Osteoblast (primary cell): ENCODE measurements around the gene NEU1. TPM values are rescaled to one million over a fixed set of nuclear protein-coding genes. Genes with fewer than 3 reads are reported as not detected.

ENCODE experiments used
- DNase-seq: peaks from one replicate; pipeline ENCODE4 v3.0.0; 2011; ENCODE audit warnings: low spot score, mixed read lengths; ENCODE audit not compliant: insufficient read length; ENCODE audit errors: missing footprints
- H2AFZ ChIP-seq: 2 replicates; pipeline ENCODE4 v1.6.0; 2011; ENCODE audit warnings: mild to moderate bottlenecking, low read length
- H3K27ac ChIP-seq: 2 replicates; pipeline ENCODE4 v1.5.1; 2011; ENCODE audit warnings: mild to moderate bottlenecking, low read depth, low read length, moderate library complexity
- H3K27me3 ChIP-seq: 2 replicates; pipeline ENCODE4 v1.6.0; 2012; ENCODE audit warnings: mild to moderate bottlenecking, control low read depth, inconsistent platforms, low read length, moderate library complexity; ENCODE audit not compliant: insufficient read depth
- H3K36me3 ChIP-seq: 2 replicates; pipeline ENCODE4 v1.5.1; 2011; ENCODE audit warnings: mild to moderate bottlenecking, low read length, control low read depth, moderate library complexity; ENCODE audit not compliant: insufficient read depth
- H3K4me1 ChIP-seq: 2 replicates; pipeline ENCODE4 v1.5.1; 2011; ENCODE audit warnings: mild to moderate bottlenecking, low read length, control low read depth, moderate library complexity; ENCODE audit not compliant: insufficient read depth
- H3K4me2 ChIP-seq: 2 replicates; pipeline ENCODE4 v1.6.0; 2011; ENCODE audit warnings: mild to moderate bottlenecking, low read length; ENCODE audit not compliant: insufficient read depth
- H3K4me3 ChIP-seq: fragments of 200-600 bp; sonication (generic); 3 replicates; pipeline ENCODE4 v1.5.1; 2012; ENCODE audit warnings: mild to moderate bottlenecking, low read length, inconsistent platforms; ENCODE audit not compliant: insufficient read depth
- H3K79me2 ChIP-seq: 2 replicates; pipeline ENCODE4 v1.6.0; 2012; ENCODE audit warnings: mild to moderate bottlenecking, low read length, control low read depth, inconsistent platforms; ENCODE audit not compliant: insufficient read depth
- H3K9me3 ChIP-seq: 2 replicates; pipeline ENCODE4 v1.5.1; 2011; ENCODE audit warnings: low read depth, low read length, control low read depth
- H4K20me1 ChIP-seq: 2 replicates; pipeline ENCODE4 v1.6.0; 2012; ENCODE audit warnings: mild to moderate bottlenecking, low read length, control low read depth; ENCODE audit not compliant: insufficient read depth
- CTCF ChIP-seq: IDR thresholded peaks from 2 replicates; pipeline ENCODE4 v1.5.1; 2011; ENCODE audit warnings: mild to moderate bottlenecking, low read depth, low read length, moderate library complexity; ENCODE audit errors: extremely low read depth
- total RNA-seq: library from RNA; depleted of rRNA; stranded (reverse); fragments of >200 nt; gene quantifications from 2 replicates; pipeline ENCODE4 v1.2.3, GENCODE V29; 2012

Gene NEU1
- total RNA-seq, 1 donor: 117 TPM

GRCh38 chr6:31884528-31885035, 22.0 kb upstream of the NEU1 start:
- H3K27ac ChIP-seq: no peak overlapping the region
- TF ChIP-seq CTCF: no peak
- no peaks in the 10 kb centered on the region for H3K79me2 ChIP-seq
- peak; percentile 71 for DNase-seq
- H3K27me3 ChIP-seq: no peaks in the 10 kb centered on the region
- no peaks in the 10 kb centered on the region for H3K4me1 ChIP-seq
- no peaks in the 10 kb centered on the region for H4K20me1 ChIP-seq
- H3K4me2 ChIP-seq: no peak overlapping the region
- H3K36me3 ChIP-seq: peaks cover 75% of the 10 kb centered on the region
- H2AFZ ChIP-seq: no peak overlapping the region
- H3K4me3 ChIP-seq: no peak overlapping the region
- no peaks in the 10 kb centered on the region for H3K9me3 ChIP-seq

GRCh38 chr6:31883676-31884075, 21.1 kb upstream of the NEU1 start:
- no peak overlapping the region for H3K27ac ChIP-seq
- TF ChIP-seq CTCF: no peak
- H3K4me1 ChIP-seq: no peaks in the 10 kb centered on the region
- H3K4me3 ChIP-seq: no peak overlapping the region
- H4K20me1 ChIP-seq: no peaks in the 10 kb centered on the region
- no peaks in the 10 kb centered on the region for H3K27me3 ChIP-seq
- H3K79me2 ChIP-seq: no peaks in the 10 kb centered on the region
- DNase-seq: peak; percentile 25
- H2AFZ ChIP-seq: no peak overlapping the region
- no peaks in the 10 kb centered on the region for H3K9me3 ChIP-seq
- no peak overlapping the region for H3K4me2 ChIP-seq
- H3K36me3 ChIP-seq: peaks cover 69% of the 10 kb centered on the region

GRCh38 chr6:31882344-31882743, 19.7 kb upstream of the NEU1 start:
- H4K20me1 ChIP-seq: no peaks in the 10 kb centered on the region
- H3K79me2 ChIP-seq: no peaks in the 10 kb centered on the region
- no peak overlapping the region for H3K4me2 ChIP-seq
- peaks cover 58% of the 10 kb centered on the region for H3K36me3 ChIP-seq
- DNase-seq: peak; percentile 90
- H2AFZ ChIP-seq: no peak overlapping the region
- H3K27me3 ChIP-seq: no peaks in the 10 kb centered on the region
- no peak for TF ChIP-seq CTCF
- no peak overlapping the region for H3K27ac ChIP-seq
- no peak overlapping the region for H3K4me3 ChIP-seq
- H3K9me3 ChIP-seq: no peaks in the 10 kb centered on the region
- no peaks in the 10 kb centered on the region for H3K4me1 ChIP-seq

- H2AFZ ChIP-seq: no peak overlapping the region
- no peak for TF ChIP-seq CTCF
- H3K9me3 ChIP-seq: no peaks in the 10 kb centered on the region
- no peak overlapping the region for H3K4me2 ChIP-seq
- H3K36me3 ChIP-seq: peaks cover 49% of the 10 kb centered on the region
- H3K27me3 ChIP-seq: no peaks in the 10 kb centered on the region
- H3K4me3 ChIP-seq: no peak overlapping the region
- DNase-seq: peak; percentile 82
- H3K4me1 ChIP-seq: no peaks in the 10 kb centered on the region
- no peak overlapping the region for H3K27ac ChIP-seq
- H4K20me1 ChIP-seq: no peaks in the 10 kb centered on the region
- H3K79me2 ChIP-seq: no peaks in the 10 kb centered on the region
These were observed 18.7 kb upstream of the NEU1 start for GRCh38 chr6:31881136-31881859.
